NCI-H146 treated with DMSO at 0.1 percent for 48 hours (cell line): Measurements from ENCODE around the gene MSH3.
"Not testable (repeated sequence)": the region's sequence is repeated elsewhere in the genome, so short reads cannot be mapped to it uniquely, and the experiment has no call there.

Experiments used
- DNase-seq: peaks from one replicate; lab custom pipeline; 2025; ENCODE audit not compliant: unreplicated experiment; lab: John Stamatoyannopoulos, UW

MSH3 gene

DNA sequence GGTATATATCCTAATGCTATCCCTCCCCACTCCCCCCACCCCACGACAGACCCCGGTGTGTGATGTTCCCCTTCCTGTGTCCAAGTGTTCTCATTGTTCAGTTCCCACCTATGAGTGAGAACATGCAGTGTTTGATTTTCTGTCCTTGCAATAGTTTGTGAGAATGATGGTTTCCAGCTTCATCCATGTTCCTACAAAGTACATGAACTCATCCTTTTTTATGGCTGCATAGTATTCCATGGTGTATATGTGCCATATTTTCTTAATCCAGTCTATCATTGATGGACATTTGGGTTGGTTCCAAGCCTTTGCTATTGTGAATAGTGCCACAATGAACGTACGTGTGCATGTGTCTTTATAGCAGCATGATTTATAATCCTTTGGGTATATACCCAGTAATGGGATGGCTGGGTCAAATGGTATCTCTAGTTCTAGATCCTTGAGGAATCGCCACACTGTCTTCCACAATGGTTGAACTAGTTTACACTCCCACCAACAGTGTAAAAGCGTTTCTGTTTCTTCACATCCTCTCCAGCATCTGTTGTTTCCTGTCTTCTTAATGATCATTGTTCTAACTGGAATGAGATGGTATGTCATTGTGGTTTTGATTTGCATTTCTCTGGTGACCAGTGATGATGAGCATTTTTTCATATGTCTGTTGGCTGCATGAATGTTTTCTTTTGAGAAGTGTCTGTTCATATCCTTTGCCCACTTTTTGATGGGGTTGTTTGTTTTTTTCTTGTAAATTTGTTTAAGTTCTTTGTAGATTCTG is 186.8 kb downstream of the MSH3 start:
- not testable (repeated sequence) for DNase-seq

DNA sequence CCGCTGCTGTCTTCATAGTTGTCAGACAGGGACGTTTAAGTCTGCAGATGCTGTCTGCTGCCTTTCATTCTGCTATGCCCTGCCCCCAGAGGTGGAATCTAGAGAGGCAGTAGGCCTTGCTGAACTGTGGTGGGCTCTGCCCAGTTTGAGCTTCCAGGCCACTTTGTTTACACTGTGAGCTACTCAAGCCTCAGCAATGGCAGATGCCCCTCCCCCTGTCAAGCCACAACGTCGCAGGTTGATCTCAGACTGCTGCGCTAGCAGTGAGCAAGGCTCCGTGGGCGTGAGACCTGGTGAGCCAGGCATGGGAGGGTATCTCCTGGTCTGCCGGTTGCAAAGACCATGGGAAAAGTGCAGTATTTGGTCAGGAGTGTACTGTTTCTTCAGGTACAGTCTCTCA is 192.0 kb downstream of the MSH3 start:
- DNase-seq: not testable (repeated sequence)

DNA sequence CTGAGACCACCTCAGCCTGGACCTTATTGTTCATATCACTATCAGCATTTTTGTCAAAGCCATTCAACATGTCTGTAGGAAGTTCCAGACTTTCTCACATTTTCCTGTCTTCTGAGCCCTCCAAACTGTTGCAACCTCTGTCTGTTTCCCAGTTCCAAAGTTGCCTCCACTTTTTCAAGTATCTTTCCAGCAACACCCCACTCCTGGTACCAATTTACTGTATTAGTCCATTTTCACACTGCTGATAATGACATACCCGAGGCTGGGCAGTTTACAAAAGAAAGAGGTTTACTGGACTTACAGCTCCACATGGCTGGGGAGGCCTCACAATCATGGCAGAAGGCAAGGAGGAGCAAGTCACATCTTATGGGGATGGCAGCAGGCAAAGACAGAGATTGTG is 195.7 kb downstream of the MSH3 start:
- not testable (repeated sequence) for DNase-seq

DNA sequence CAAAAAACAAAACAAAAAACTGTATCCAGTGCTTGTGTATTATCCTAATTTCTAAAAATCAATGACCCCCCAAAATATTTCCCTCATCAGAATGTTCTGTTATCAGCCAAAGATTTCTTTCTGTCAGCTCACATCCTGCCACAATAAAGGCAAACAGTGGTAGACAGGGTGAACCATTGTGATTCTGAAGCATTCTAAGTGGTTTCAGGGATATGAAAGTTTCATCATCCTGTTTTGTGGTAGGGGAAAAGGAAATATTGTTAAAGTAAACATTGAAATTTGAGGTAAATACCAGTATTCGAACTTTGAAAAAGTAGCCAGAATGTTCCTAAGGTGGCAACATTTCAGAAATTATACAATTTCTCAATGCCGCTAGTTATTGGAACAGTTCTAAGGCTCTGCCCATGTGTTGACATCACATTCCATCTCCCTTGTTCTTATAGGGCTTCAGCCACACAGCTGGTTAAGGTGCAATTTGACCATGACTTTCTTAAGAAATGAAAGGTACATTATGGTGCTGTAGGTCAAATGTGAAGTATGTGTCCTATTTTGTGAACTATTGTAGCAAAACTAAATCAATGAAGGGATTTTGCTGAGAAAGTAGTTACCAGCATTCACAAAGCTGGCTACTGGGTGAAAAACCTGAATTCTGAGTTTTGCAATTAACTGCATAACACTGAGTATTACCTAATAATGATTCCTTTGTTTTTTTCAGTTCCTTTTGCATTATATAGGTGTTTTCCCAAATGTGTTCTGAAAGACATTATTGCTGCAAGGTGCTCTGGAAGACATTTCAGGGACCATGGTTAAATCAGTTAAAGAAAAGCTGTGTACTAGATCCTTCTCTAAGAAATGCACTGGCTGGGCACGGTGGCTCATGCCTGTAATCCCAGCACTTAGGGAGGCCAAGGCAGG is 198.1 kb downstream of the MSH3 start:
- DNase-seq: no peak

DNA sequence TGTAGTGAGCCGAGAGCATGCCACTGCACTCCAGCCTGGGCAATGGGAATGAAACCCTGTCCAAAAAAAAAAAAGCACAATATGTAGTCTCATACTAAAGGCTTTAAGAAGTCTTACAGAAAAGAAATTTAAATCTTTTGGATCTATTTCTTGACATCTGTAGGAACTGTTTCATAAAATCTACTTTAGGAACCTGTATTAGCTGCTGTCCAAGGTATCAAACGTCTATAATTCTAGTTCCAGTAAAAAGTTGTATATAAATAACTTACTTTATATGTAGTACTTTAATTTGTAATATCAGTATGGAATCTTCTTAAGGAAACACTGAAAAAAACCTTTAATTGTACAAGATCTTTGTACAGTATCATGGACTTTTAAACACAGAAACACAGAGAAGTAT is 199.0 kb downstream of the MSH3 start:
- no peak for DNase-seq

DNA sequence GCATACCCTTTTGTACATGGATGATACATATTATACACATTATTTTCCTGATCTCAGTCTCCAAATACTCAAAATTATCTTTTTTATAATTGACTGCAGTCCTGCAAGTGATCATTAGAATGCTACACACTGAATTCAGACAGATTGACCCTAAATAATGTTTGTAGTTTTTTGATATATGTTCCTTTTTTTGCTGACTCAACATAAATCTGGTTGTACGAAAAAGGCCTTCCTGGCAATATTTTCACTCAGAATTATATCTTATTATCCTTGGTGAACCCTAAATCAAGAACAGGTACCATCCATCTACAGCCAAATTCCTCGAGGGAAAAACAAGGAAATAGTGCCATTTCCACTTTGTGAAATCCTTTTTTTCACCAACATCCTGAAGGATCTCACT is 200.1 kb downstream of the MSH3 start:
- no peak for DNase-seq

DNA sequence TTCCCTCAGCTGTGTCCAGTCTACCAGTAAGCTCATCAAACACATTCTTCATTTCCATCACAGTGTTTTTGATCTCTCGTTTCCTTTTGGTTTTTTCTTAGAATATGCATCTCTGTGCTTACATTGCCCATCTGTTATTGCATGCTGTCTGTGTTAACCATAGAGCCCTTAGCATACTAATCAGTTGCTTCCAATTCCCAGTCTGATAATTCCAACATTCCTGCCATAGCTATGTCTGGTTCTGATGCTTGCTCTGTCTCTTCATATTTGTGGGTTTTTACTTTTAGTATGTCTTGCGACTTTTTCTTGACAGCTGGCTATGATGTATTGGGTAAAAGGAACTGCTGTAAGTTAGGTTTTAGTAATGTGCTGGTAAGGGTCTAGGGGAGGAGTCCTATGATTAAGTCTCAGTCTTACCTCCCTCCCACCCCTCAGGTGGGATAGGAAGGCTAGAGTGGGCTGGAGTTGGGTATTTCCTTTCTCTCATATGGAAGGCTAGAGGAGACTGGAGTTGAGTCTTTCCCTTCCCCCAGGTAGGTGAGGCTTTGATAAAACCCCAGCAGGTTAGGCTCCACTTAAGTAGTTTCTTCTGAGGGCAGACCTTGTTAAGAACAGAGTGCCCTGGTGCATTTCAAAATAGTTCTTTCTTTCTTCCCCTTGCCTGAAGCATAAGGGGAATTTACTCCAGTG is 206.6 kb downstream of the MSH3 start:
- DNase-seq: no peak

DNA sequence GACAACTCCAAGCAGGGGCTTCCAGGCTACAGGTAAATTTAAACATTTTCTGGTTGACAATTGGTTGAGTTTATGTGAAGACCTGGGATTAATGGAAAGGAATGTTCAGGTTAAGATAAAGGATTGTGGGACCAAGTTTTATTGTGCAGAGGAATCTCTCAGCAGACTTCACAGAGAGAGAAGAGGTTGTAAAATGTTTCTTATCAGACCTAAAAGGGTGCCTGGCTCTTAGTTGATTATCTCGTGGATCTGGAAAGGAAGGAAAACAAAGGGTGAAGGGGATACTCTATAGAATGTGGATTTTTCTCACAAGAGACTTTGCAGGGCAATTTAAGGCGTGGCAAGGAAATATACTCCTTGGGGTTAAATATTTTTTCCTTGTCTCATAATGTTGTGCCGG is 209.3 kb downstream of the MSH3 start:
- DNase-seq: no peak

DNA sequence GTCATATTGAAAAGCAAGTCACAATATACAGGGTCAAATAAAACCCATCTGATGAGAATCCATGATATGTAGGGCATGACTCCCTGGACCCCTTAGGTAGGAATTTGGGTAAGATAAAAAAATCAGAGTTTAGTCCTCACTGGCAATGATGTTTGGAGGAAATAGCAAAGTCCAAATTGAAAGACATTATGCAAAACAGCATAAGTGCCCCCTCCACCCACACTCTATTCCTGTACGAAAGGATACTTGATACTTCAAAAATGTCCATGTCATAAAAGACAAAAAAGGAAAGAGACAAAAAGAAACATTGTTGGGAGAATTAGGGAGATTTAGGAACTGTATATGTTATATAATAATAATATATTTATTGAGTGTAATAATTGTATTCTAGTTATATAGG is 209.7 kb downstream of the MSH3 start:
- DNase-seq: no peak

DNA sequence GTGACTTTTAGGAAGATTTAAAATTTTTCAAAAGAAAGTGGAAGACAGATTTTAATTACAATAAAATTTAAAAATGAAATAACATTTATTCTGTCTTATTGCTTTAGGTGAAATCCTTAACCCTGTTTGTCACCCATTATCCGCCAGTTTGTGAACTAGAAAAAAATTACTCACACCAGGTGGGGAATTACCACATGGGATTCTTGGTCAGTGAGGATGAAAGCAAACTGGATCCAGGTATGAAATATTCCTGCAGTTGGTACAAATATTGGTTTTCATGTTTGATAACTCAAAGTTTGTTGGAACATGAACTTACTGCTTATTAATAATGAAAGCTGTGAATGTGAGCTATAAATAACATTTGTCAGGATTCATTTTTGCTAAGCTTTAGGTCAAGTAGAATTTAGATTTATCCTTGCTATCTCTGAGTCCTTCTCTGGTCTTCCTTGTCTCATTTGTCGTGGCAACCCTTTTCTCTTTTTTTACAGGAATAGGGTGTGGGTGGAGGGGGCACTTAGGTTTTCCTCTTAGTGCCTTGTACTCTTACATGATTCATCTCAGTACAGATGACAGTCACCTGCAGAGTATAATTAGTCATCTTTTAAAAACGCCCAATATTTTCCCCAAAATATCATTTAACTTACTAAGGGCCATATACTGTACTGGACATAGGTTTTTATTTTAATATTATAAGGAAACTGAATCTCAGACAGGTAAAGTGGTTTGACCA is 210.4 kb downstream of the MSH3 start:
- DNase-seq: no peak

DNA sequence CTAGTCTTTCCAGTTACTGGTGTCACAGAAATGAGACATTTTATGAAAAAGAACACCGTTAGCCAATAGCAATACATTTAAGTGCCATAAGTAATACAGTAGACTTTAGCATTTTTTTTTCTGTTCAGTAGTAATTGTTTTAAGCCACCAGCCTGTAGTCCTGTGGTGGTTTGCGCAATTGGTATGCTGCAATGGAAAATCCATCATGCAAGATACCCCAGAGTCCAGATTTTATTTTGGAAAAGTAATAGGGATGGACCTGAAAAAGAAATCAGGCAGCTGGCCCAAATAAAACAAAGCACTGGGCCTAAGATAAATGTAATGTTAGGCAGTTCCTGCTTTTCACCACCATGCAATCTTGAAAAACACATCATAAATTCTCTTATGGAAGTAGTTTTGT is 211.1 kb downstream of the MSH3 start:
- no peak for DNase-seq

DNA sequence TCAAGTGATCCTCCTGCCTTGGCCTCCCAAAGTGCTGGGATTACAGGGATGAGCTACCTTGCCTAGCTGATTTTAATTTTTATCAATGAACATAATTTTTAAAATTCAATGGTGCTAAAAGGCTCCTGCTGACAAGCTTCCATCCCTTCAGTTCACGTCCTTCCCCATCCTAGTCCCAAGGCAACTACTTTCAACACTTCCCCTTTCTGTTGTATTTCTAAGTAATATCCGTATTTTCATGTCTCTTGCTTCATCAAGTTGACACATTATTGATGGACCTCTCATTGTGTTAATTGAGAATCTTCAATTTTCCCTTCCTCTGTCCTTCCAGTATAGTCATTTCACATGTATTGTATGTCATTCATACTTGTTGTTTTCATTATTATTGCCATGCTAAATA is 211.9 kb downstream of the MSH3 start:
- DNase-seq: no peak

DNA sequence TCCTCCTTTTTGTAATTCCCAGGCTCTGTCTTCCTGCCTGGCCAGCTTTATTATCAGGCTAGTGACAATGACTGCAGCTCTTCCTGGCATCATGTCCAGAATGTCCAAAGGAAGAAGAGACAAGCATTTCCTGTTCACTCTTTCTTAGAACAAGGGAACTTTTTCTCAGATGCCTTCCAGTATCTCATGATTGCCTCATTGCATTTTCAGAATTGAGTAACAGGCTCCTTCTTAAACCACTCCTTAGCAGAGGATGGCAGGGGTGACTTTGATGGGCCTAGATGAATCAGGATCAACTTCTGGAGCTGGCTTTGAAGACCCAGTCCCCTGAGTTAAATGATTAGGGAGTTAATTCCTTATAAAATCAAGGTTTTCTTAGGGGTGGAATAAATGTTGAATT is 212.8 kb downstream of the MSH3 start:
- DNase-seq: no peak

DNA sequence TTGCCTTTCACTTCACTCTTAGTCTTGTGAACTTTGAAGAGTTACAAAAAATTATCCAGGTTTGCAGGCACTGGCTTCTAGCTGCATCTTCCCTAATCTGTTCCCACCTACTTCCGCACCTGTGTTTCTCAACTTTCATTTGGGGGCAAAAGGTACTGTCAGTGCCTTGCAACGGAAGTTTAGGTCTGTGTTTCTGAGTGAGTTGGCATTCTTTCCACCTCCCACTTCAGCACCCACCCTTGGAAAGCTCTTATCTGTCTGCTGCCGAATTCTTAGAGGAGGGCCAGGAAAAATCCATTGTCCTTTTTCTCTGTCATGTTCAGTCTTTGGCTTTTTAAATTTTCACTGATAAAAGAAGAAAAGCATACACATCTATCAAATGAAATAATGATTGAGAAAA is 216.0 kb downstream of the MSH3 start:
- no peak for DNase-seq

DNA sequence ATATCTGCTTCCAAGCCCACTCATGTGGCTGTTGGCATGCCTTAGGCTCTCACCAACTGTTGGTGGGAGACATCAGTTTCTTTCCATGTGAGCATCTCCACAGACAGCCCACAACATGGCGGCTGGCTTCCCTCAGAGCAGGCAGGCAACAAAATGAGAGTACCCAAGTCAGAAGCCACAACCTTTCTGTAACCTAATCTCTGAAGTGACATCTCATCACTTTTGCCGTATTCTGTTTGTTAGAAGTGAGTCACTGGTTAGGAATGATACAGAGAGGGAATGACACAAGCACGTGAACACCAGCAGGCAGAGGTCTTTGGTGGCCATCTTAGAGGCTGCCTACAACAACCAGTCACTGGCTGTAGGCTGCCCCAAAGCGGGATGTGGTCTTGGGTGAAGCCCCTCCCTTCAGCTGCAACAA is 217.1 kb downstream of the MSH3 start:
- DNase-seq: no peak

DNA sequence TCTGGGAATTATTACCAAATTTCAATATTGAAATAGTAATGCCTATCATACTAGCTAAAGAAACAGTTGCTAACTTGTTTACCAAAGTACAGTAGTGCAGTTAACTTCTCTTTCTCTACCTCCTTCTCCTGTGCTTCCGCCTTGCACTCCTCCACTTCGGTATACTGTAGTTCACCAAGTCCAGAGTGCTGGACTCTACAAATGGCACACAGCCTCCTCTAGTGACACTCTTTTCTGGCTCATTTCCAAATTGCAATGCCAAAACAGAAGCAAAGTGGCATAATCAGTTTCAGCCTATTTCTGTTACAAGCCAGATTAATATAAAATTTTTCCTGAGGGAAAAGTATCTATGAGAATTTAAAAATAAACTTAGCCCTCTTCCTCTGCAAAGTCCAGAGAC is 219.7 kb downstream of the MSH3 start:
- no peak for DNase-seq

DNA sequence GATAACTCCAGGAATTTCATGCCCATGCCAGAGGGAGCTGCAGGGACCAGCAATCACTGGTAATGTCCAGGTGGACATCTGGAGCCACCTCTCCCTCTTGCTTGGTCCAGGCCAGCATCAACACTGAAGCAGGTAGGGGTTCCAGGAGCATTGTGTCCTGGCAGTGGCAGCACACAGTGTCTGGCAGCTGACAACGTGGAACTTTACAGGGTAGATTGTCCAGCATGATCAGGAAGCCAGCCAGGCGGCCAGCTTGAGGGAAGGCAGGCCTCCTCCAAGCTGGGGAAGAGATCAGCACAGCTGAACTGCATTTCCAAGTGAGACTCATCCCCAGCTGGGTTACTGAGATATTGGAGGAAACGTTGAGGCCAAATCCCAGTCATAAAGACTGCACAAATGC is 223.1 kb downstream of the MSH3 start:
- DNase-seq: no peak

DNA sequence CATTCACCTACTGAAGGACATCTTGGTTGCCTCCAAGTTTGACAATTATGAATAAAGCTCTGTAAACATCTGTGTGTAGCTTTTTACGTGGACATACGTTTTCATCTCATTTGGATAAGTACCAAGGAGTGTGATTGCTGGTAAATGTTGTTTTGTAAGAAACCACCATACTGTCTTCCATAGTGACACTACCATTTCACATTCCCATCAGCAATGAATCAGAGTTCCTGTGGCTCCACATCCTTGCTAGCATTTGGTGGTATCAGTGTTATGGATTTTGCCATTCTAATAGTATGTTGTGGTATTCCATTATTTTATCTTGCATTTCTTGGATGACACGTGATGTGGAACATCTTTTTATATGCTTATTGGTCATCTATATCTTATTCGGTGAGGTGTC is 227.3 kb downstream of the MSH3 start:
- no peak for DNase-seq

DNA sequence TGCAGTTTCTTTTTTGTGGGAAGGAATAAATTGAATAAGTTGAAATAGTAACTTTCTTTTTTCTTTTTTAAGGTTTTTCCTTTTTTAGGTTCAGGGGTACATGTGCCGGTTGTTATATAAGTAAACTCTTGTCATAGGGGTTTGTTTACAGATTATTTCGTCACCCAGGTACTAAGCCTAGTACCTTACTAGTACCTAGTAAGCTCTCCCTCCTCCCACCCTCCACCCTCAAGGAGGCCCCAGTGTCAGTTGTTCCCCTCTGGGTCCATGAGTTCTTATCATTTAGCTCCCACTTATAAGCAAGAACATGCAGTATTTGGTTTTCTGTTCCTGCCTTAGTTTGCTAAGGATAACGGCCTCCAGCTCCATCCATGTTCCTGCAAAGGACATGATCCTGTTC is 228.9 kb downstream of the MSH3 start:
- DNase-seq: not testable (repeated sequence)

DNA sequence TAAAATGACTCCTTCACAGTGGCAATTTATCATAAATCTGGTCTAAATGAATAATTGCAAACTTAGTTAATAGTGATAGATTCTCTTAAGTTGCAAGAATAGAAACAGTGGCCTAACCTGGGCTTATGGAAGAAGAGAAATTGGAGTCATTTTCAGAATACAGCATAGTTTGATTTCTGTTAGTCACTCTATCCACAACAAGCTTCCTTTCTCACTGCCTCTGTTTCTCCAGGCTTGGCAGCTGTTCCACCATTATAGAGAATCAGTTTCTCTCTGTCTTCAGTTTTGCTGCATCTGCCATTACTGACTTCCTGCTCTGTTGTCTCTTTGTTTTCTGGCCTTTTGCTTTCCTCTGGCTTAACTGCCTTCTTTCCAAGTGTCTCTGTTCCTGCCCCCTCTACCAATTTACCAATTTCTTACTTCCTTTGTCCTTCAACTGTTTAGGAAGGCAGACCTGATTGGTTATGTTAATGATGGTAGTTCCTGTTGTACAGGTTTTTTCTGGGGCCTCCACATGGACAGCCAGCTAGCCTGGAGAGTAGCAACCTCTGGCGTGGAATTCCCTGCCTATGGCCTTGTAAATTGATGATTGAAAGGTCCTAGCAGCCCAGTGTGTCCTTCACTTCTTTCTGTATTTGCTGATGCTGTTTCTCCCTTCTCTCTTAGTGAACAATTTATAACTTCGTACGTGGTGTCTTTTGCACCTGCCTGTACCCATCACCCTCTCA is 229.8 kb downstream of the MSH3 start:
- no peak for DNase-seq
